GM21825 (cell line): Measurements from ENCODE around the gene EFHD2.
"Not testable (repeated sequence)": the region's sequence is repeated elsewhere in the genome, so short reads cannot be mapped to it uniquely, and the experiment has no call there.

Experiments used
- ATAC-seq: cut with Tn5 transposase; IDR thresholded peaks from one replicate; pipeline ENCODE4 v1.9.1; 2021; ENCODE audit warnings: mild to moderate bottlenecking, moderate library complexity; ENCODE audit not compliant: unreplicated experiment

EFHD2 gene

DNA sequence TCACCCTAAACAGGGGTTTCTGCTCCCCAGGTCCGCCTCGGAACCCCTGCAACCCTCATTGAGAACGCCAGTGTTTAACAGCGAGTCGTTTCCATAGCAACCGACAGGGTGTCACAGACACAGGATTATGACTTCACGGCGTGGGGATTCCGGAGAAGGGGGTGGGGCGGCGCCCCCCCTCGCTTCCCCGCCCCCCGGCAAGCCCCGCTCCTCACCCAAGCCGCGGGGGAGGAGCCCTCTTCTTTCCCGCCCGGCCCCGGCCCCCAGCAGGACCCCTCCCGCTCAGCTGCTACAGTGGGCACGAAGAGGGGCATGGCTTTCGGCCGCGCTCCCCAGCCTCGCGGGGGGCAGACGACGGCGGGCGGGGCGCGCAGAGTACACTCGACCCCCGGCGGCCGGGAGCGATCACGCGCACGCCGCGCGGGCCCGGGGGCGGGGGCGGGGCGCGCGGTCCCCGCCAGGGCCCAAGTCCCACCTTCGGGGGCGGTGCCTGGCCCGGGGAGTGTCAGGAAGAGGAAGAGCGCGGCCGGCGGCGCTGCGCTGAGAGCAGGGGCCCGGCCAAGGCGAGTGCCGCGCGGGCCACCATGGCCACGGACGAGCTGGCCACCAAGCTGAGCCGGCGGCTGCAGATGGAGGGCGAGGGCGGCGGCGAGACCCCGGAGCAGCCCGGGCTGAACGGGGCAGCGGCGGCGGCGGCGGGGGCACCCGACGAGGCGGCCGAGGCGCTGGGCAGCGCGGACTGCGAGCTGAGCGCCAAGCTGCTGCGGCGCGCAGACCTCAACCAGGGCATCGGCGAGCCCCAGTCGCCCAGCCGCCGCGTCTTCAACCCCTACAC, at the start of gene EFHD2:
EFHD2 (plus strand) TSS at position 501 of the 835 bp plus-strand sequence; CDS start at position 585, 84 bp downstream.
- ATAC-seq: peak; percentile 56

DNA sequence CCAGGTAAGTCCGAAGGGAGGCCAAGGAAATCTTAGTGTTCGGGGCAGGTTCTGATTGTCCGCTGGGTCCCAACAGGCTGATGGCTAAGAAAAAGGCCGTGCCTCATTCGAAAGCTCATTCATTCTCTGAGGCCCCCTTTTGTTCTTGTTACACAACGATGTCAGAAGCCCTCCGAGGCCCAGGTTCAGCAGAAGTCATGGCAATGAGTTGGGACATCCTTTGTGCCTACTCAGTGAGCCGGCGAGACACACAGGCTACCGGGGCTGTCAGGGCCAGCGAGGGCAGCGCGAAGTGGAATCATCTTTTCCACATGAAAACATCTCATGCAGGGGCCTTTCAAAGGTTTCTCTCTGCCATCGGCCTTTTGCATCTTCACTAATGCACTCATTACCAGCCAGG, 49.0 kb upstream of the EFHD2 start:
- ATAC-seq: no peak

- ATAC-seq: no peak
These were observed 47.5 kb upstream of the EFHD2 start for GRCh38 chr1:15362096-15362736.

GRCh38 chr1:15362737-15363128, 47.0 kb upstream of the EFHD2 start:
- no peak for ATAC-seq

GRCh38 chr1:15364740-15365139, 44.9 kb upstream of the EFHD2 start:
- ATAC-seq: no peak

GRCh38 chr1:15368888-15369287, 40.8 kb upstream of the EFHD2 start:
- no peak for ATAC-seq

GRCh38 chr1:15370268-15370667, 39.4 kb upstream of the EFHD2 start:
- ATAC-seq: no peak

GRCh38 chr1:15370781-15371520, 38.7 kb upstream of the EFHD2 start:
- ATAC-seq: no peak

DNA sequence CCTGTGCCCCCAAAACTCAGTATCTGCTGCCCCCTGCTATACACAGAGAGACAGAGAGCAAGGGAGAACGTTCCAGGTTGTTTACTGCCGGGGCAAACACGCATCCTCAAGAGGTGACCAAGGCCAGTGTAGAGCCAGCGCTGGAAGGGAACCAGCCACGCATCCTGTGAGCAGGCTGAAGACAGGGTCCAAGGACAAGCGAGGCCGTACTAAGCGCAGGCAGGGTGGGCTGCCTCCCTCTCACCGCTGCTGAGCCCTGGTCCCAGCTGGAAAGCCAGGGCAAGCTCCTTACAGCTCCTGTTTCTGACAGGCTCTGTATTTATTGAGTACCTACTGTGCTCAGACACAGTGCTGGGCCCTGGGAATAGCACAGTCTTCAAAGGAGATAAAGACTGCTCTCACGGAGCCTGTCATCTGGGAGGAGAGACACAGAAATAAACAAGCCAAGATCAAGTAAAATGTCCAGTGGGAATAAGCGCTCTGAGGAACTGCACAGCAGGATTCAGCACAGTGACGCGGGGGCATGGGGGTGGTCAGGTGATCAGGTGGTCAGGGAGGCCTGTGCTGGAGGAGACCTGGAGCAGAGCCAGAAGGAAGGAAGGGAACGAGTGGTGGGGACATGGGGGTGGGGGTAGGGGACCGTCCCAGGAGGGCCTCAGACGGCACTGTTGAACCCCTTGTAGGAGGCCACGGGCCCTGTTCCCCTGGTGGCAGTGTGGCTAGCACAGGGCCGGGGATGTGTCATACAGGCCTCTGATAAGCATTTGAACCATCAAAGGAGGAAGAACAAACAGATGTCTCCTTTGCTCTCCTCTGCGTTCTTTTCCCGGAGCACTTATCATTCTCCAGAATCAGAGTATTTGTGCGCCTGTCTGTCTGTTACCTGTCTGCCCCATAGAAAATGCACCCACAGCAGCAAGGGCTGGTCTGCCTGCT, 37.8 kb upstream of the EFHD2 start:
- ATAC-seq: no peak

DNA sequence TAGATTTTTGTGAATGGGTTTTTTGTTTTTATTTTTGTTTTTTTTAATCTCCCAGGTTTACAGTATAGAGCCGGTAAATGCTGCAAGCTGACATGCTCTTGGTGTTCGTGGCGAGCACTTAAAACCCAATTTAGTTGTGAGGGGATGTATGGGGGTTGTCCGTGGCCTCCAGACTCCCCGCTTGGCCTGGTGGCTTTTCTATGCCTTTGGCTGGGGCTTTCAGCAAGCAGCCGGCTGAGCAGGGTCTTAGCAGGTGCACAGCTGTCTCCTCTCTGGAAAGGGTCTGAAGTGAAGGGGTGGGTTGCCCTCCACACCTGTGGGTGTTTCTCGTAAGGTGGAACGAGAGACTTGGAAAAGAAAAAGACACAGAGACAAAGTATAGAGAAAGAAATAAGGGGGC, 31.0 kb upstream of the EFHD2 start:
- no peak for ATAC-seq

DNA sequence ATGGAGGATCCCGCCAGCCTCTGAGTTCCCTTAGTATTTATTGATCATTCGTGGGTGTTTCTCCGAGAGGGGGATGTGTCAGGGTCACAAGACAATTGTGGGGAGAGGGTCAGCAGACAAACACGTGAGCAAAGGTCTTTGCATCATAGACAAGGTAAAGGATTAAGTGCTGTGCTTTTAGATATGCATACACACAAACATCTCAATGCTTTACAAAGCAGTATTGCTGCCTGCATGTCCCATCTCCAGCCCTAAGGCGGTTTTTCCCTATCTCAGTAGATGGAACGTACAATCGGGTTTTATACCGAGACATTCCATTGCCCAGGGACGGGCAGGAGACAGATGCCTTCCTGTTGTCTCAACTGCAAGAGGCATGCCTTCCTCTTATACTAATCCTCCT, 30.5 kb upstream of the EFHD2 start:
- ATAC-seq: not testable (repeated sequence)

- no peak for ATAC-seq
These were observed 28.8 kb upstream of the EFHD2 start for GRCh38 chr1:15380601-15381508.

- ATAC-seq: no peak
These were observed 27.9 kb upstream of the EFHD2 start for GRCh38 chr1:15381805-15382204.

DNA sequence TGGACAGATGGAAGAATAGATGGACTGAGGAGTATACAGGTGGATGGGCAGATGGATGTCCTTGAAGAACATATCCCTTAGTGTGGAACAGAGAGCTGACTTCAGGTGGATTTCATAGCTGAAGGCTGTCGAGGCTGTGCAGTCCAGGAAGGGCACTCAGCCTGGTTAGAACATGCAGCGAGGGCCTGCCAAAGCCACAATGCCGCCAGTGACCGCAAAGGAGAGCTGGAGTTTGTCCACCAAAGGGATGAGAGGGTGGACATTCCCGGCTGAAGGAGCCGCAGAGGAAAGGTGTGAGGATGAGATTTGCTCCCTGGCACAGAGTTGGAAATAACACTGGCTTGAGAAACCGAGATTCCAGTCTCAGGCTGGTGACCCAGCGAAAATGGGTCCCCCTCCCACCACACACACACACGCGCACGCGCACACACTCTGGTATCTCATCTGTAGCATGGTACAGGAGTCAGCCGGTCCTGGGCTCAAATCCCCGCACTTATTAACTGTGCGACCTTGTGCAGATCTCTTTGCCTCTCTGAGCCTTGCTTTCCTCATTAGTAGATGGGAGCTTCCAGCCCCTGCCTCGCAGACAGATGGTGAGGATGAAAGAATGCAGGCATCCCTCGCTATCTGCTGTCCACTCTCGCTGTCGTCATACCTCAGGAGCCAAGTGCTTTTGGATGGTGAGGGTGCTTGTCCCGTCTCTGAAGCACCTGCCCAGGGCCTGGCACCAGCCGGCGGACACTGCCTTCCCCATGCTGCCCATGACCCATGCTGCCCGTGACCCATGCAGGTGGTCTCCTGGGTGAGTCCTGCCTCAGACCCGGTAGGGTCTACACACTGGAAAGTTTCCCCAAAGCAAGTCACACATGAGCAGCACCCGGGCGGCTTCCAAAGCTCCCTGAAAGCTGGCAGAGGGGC, 26.8 kb upstream of the EFHD2 start:
- ATAC-seq: no peak

- no peak for ATAC-seq
These were observed 25.9 kb upstream of the EFHD2 start for GRCh38 chr1:15383810-15384209.

GRCh38 chr1:15384301-15384901, 25.3 kb upstream of the EFHD2 start:
- ATAC-seq: no peak

GRCh38 chr1:15385420-15385819, 24.3 kb upstream of the EFHD2 start:
- ATAC-seq: no peak

DNA sequence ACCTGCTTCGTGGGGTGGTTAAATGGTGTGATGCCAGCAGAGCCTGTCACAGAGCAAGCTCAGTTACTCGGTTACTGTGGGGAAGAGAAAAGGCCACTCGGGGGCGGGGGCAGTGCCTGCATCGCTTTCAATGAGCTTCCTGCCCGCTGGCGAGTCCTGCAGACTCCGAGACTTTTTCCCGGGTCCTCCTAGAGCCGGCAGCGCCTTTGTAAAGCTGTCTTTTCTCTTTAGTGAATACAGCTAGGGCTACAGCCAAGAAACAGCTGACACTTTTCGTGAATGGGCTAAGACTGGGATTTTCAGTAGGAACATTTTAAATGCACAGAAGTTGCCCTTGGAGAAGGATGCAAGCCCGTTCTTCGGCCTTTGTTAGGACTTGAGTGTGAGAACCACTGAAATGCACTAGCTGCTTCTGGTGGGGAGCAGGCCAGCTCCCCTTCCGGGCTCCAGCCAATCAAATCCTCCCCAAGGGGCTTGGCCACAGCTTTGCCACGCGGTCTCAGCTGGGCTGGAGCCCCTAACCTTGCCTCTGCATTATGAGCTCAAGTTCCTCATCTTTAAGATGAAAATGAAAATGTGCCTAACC, 23.4 kb upstream of the EFHD2 start:
- ATAC-seq: no peak
